ENCODE results near the gene GALNT6. TPM values are rescaled to one million over a fixed set of nuclear protein-coding genes. Genes with fewer than 3 reads are reported as not detected.
"Not testable (repeated sequence)": the region's sequence is repeated elsewhere in the genome, so short reads cannot be mapped to it uniquely, and the experiment has no call there.

GALNT6 gene
- total RNA-seq, 2 donors from 2014 or later: 31.4 to 41.0 TPM

DNA sequence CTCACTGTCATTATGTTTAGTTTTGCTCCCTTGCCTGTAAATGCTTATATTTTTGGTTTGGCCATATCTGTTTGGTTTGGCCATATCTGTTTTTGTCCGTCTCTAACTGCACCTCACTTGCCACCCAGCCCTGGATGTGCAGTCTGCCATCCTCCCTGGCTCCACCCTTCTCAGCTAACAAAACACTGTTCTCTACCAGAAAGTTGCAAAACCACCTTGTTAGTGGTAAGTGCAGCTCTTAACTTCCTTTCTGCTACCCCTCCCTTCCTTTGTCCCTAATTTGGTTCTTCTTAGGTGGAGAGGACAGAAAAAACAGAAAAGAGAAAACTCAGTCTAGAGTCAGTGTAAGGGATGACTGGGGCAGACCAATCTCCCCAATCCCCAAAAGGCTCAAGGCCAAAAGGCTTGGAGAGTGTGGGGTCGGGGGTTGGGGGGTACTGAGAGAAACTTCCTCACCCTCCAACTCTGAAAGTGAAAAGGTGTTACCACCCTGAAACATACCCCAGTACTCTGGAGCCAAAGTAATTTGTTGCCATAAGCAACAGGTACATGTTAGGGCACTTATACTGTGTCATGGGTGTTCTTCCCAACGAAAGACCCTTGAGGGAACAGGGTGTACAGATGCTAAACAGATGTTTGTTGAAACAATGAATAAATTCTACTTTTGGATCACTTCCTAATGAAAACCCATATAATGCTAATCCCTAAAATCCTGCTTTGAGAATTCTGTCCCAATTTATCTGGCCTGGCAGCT, 72.2 kb downstream of the GALNT6 start:
- DNase-seq: peak in 1 of 2 donors; percentile 43
- ATAC-seq: peak; percentile 80
- intact Hi-C loops (cut with DNase I, micrococcal nuclease): no loop called here

DNA sequence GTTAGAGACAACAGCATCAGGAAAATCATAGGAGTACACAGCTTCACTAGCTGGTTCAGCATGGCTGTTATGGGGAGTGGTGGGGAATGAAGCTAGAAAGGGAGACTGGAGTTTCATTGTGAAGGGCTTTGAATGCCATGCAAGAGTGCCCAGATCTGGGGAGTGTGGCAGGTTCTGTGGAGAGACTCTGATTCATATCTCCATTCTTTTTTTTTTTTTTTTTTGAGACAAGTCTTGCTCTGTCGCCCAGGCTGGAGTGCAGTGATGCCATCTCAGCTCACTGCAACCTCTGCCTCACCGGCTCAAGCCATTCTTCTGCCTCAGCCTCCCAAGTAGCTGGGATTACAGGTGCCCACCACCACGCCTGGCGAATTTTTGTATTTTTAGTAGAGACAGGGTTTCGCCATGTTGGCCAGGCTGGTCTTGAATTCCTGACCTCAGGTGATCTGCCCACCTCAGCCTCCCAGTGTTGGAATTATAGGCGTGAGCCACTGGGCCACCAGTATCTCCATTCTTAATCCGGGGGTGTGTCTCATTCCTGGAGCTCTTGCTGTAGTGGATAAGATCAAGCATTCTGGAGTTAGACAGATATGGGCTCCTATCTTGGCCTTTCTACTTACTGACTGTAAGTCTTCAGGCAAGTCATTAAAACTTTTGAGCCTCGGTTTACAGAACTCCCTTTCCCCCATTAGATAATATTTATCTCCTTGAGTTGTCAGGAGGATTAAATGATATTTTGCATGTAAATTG, 73.0 kb downstream of the GALNT6 start:
- ATAC-seq; intact Hi-C loops (cut with DNase I, micrococcal nuclease): not testable (repeated sequence)

DNA sequence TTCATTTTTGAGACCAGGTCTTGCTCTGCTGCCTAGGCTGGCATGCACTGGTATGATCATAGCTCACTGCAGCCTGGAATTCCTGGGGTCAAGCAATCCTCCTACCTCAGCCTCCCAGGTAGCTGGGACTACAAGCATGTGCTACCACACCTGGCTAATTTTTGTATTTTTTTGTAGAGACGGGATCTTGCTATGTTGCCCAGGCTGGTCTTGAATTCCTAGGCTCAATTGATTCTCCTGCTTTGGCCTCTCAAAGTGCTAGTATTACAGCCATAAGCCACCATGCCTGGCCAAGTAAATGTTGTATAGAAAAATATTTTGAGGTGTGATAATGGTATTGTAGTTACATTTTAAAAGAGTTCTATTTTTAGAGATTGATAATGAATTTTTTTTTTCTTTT, 79.8 kb downstream of the GALNT6 start:
- no peak for DNase-seq
- intact Hi-C loops (cut with DNase I, micrococcal nuclease): no loop called here
- no peak for ATAC-seq

More for the DNA sequence above, 73.0 kb downstream of the GALNT6 start:
- not testable (repeated sequence) for DNase-seq

DNA sequence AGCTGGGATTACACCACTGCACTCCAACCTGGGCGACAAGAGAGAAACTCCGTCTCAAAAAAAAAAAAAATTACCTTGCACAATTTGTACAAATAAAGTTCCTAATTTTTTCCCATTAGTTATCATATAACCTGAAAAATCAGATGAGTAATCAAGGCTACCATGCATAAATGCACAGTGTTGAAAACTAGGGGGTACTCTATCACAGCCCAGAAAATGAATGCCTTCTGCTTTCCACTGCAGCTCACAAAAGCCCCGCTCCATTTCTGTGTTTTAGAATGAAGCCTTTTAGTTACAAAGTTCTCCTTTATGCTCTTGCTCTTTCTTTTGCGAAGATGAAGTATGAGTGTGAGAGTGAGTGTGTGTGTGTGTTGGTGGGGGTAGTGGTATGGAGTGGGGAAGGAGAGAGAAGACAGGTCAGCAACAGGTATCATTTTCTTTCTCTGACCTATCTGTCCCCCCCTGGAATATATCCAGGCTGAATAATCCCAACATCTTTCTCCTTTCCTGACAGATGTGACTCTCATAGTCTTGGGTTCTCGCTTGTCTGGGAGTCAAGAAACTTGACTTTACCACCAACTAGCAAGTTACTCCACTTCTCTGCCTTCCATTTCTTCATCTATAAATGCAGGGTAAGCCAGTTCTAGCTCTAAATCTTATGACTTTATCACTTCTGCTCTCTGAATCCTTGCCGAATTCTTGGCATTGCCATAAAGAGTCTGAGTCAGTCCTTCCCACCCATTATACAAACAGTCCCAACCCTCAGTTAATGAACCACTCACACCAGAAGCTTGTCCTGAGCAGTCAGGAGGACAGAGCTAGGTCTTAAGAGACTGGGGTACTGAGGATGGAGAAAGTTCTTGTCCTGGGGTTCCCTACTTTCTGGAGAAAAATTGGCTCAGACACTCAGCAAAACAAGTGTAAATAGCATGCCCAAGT, 83.3 kb downstream of the GALNT6 start:
- intact Hi-C loops (cut with DNase I, micrococcal nuclease): no loop called here
- DNase-seq (peak in 1 of 2 donors; percentile 42), ATAC-seq (peak; percentile 96)

DNA sequence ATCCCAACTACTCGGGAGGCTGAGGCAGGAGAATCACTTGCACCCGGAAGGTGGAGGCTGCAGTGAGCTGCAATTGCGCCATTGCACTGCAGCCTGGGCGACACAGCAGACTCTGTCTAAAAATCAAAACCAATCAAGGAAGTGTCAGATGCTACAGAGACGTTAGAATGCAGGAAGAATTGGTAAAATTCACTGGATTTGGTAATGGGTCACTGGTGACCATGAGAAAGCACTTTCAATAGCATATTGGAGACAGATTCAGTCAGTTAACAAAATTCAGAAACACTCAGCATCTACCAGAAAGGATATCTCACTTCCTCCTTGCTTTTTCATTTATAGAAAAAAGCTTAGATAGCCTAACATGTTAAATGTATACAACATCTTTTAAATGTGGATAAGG, 84.7 kb downstream of the GALNT6 start:
- intact Hi-C loops (cut with DNase I, micrococcal nuclease): no loop called here
- DNase-seq: no peak
- no peak for ATAC-seq

Other genes starting within 250 kb of the GALNT6 start
- 10 to 100 TPM; 26.0 to 28.4 TPM for gene TFCP2, start 218.3 kb downstream of the GALNT6 start, total RNA-seq
- 1 to 10 TPM; 6.3 to 6.9 TPM for gene POU6F1, start 173.3 kb downstream of the GALNT6 start, total RNA-seq
- 100 to 1,000 TPM; 300 to 304 TPM for gene DAZAP2, start 152.6 kb downstream of the GALNT6 start, total RNA-seq
- gene SMAGP, start 121.0 kb downstream of the GALNT6 start, total RNA-seq: 100 to 1,000 TPM in 1 of 2 donors, 10 to 100 TPM in 1; 77.3 to 102 TPM
- gene BIN2, start 67.2 kb downstream of the GALNT6 start, total RNA-seq: 1 to 10 TPM; 6.3 to 8.0 TPM
- not detected for gene CELA1, start 44.7 kb downstream of the GALNT6 start, total RNA-seq
- gene SLC4A8, start 33.4 kb upstream of the GALNT6 start, total RNA-seq: 1 to 10 TPM in 1 of 2 donors, under 1 TPM in 1; 0.67 to 1.8 TPM
- gene SCN8A, start 199.8 kb upstream of the GALNT6 start, total RNA-seq: 1 to 10 TPM; 4.9 to 9.2 TPM

Measured in left colon (tissue), 2 donors.